Retinal pigment epithelial cell (primary cell): ENCODE results near the gene TNS4.

ENCODE experiments used
- DNase-seq: peaks from one replicate; pipeline ENCODE4 v3.0.0-alpha.2; 2010; ENCODE audit warnings: low read depth
- H3K4me3 ChIP-seq: 2 replicates; pipeline ENCODE4 v1.5.1; 2011; ENCODE audit warnings: mild to moderate bottlenecking, low read length, control low read depth, moderate library complexity
- TF ChIP-seq, protein P1 (sequence below): conservative IDR thresholded peaks from 2 replicates; pipeline ENCODE4 v1.5.1; 2011; ENCODE audit warnings: low read depth, low read length, control low read depth, inconsistent platforms

The TNS4 gene

DNA sequence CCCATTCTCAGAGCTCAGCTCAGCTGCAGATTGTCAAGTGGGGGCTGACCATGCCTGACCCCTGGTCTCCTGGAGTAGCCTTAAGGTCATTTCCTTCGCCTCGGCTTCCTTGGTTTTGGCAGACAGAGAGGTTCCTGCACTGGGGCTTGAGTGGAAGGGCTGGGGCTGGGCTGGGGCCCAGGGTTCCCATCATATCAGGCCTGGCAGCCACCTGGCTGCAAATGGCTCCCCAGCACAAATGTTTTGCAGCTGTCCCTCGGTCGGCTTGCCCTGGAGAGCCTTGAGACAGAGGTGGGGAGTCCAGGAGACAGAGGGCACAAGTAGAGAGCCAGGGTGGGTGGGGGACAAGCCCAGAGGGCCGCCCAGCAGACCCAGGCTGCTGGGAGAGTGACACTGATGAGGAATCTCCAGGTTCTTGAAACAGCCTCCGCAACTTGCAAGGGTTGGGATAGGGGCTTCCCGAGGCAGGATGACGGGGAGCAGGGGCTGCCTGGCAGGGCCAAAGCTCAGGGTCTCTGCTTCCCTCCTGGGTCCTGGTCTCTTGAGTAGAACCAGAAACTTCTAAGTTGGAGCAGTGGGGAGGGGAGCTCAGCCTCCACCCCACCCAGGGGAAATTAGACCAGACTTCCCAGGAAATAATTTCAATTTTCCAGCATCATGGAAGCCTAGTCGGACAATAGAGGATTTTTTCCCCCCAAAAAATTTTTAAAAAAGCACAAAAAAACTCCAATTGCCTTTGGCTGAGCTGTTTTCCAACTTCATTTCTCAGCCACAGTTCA lies 38.9 kb downstream of the TNS4 start:
- DNase-seq: no peak
- TF ChIP-seq, protein P1, sequence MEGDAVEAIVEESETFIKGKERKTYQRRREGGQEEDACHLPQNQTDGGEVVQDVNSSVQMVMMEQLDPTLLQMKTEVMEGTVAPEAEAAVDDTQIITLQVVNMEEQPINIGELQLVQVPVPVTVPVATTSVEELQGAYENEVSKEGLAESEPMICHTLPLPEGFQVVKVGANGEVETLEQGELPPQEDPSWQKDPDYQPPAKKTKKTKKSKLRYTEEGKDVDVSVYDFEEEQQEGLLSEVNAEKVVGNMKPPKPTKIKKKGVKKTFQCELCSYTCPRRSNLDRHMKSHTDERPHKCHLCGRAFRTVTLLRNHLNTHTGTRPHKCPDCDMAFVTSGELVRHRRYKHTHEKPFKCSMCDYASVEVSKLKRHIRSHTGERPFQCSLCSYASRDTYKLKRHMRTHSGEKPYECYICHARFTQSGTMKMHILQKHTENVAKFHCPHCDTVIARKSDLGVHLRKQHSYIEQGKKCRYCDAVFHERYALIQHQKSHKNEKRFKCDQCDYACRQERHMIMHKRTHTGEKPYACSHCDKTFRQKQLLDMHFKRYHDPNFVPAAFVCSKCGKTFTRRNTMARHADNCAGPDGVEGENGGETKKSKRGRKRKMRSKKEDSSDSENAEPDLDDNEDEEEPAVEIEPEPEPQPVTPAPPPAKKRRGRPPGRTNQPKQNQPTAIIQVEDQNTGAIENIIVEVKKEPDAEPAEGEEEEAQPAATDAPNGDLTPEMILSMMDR: no peak
- no peak overlapping the region for H3K4me3 ChIP-seq

DNA sequence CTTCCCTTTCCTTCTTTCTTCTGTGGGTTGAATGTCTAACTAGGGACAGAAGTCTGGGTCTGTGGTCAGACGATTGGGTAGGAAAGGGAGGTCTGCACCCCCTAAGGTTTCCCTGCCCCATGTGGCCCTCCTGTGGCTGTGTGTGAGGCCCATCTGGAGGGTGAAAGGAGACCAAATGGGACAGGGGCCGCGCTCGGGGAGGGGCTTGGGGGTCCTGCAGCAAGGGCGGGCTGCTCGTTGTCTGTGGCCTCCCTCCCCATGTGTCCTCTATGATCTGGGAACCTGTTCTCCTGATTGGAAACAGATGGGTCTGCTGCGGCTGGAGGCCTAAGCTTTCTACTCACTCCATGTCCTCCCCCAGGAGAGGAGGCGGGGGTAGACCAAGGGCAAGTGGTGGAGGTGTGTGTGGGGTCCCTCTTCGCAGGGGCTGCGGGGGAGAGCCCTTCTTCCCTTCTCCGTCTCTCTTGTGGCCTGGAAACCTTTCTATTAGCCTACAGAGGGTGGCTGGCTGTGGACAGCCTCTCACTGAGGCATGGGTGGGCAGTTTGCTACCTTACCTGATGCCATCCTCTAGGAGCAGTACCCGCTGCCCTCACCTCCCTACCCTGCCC lies 39.6 kb downstream of the TNS4 start:
- TF ChIP-seq, protein P1: no peak
- no peak overlapping the region for H3K4me3 ChIP-seq
- no peak for DNase-seq

DNA sequence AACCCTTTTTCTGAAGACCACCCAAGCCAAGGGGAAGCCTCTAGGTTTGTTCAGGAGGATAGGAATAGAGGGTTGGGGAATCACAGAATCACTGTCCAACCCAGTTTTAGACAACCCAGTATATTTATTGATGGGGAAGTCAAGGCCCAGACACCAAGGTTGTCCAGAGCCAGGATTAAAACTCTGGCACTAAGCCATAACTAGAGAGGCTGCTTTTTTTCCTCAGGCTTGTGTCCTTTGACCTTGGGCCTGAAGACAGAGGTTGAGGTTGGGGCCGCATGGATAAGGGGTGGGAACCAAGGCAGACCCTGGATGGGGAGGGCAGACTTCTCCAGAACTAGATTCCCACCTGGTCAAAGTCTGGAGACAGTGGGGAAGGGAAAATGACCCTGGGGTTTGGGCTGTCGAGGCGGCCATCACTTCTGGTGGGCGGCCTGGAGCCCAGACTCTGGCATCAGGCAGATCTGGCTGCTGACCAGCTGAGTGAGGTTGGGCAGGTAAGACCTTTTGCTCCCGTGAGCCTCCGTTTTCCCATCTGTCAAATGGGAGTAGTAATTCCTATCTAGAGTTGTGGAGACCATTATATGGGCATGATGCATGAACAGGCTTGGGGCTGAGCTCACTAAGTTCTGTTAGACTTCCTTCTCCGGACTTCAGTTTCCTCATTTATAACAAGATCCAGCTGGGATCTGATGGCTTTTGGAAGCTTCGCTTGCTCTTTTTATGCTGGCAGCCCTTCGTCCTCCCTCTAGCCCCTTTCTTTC lies 40.3 kb downstream of the TNS4 start:
- no peak overlapping the region for H3K4me3 ChIP-seq
- no peak for DNase-seq
- TF ChIP-seq, protein P1: no peak

DNA sequence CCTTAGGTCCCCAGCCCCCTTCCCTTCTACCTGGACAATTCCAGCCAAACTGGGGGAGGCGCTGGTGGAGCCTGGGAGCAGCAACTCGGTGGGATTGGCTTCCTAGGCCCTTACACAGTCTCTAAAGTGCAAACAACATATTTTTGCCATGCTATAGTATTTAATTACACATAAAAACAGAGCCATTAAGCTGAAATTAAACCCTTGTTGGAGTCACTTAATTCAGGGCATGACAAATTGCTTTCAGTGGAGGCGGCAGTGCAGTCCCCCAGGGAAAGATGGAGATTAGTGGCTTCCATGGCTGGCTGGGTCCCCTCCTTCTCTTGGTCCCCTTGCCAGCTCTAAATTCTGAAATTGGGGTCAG lies 40.8 kb downstream of the TNS4 start:
- DNase-seq: no peak
- TF ChIP-seq, protein P1: no peak
- H3K4me3 ChIP-seq: no peak overlapping the region

DNA sequence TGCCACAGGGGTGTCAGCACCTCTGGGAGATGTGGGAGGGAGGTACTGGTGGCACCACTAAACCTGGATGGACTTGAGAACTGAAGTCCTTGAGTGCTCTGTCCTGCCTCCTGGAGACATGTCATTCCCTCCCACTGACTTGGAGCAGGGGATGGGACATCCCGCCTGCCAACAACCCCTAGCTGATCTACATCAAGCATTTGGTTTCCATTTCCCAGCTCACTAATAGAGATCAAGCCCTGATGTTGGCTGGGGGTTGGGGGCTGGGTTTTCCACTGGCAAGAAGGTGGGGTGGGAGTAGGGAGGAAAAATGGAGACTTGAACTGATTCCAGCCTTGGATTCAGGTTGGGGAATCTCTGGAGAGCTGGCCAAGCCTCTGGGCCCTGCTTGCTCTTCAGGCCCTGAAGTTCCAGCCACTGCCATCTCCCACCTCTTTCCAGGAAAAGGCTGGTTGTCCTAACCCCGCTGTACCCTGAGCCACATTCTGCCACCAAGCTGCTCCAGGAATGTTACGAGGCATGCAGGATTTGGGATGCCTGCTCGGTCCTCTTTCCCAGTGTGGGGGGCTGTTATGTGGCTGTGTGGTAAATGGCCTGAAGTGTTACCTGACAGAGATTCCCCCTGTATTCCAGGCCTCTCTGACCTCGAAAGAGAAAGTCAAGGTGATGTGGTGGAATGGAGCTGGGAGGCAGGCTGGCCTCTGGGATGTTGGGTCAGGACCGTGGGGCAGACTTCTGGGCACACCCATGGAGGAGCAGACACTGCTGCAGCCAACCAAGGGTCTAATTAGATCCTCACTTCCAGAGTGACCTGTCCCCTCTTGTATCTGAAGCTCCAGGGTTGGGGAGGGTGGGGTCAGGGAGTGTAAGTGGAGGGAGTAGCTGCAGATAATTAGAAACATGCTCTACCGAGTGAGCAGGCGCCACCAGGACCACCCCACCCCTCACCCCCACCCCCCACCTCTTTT lies 41.5 kb downstream of the TNS4 start:
- DNase-seq: no peak
- TF ChIP-seq, protein P1: no peak
- H3K4me3 ChIP-seq: no peak overlapping the region

DNA sequence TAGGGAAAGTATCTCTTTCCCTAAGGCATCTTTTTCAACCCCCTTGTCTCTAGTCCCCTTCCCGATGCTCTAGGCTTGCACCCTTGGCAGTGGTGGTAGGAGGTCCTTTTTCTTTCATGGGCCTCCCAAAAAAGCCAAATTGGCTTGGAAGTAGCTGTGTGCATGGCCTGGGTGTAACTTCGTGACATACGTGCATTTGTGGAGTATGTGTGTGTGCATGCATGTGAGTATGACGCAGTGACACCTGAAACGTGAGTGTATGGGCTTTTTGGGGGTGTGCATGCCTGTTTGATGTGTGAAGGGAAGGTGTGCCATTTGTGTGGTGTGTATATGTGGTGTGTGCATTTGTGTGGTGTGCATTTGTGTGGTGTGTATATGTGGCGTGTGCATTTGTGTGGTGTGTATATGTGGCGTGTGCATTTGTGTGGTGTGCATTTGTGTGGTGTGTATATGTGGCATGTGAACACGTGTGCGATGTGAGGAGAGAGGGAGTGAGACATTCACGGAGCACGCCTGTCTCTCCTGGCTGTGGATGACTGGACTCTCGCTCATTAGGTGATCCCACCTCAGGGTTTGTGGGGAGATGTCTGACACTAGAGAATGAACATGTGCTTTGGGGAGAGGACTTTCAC lies 42.5 kb downstream of the TNS4 start:
- no peak for DNase-seq
- TF ChIP-seq, protein P1: no peak
- H3K4me3 ChIP-seq: no peak overlapping the region
